ENCODE measurements around the gene FAM217A. TPM values are rescaled to one million over a fixed set of nuclear protein-coding genes. Genes with fewer than 3 reads are reported as not detected.

FAM217A gene
- total RNA-seq, 1 donor from 2014 or later = not detected

GRCh38 chr6:4023240-4023639 is 55.7 kb downstream of the FAM217A start:
- Mint-ChIP-seq H3K4me3 (ENCODE audit: unreplicated experiment) (peak overlapping the region; percentile 88), H3K4me1 (ENCODE audit: low read depth, unreplicated experiment) (peaks cover 14% of the 10 kb centered on the region), H3K27ac (ENCODE audit: unreplicated experiment) (peak overlapping the region; percentile 46), H3K36me3 (ENCODE audit: unreplicated experiment) (no peaks in the 10 kb centered on the region), H3K27me3 (ENCODE audit: unreplicated experiment) (no peaks in the 10 kb centered on the region), H3K9me3 (ENCODE audit: unreplicated experiment) (peaks cover 16% of the 10 kb centered on the region)
- no peak for TF ChIP-seq CTCF (IDR thresholded peaks at IDR 0.05; ENCODE audit: partially characterized antibody, unreplicated experiment)
- DNase-seq = no peak

DNA sequence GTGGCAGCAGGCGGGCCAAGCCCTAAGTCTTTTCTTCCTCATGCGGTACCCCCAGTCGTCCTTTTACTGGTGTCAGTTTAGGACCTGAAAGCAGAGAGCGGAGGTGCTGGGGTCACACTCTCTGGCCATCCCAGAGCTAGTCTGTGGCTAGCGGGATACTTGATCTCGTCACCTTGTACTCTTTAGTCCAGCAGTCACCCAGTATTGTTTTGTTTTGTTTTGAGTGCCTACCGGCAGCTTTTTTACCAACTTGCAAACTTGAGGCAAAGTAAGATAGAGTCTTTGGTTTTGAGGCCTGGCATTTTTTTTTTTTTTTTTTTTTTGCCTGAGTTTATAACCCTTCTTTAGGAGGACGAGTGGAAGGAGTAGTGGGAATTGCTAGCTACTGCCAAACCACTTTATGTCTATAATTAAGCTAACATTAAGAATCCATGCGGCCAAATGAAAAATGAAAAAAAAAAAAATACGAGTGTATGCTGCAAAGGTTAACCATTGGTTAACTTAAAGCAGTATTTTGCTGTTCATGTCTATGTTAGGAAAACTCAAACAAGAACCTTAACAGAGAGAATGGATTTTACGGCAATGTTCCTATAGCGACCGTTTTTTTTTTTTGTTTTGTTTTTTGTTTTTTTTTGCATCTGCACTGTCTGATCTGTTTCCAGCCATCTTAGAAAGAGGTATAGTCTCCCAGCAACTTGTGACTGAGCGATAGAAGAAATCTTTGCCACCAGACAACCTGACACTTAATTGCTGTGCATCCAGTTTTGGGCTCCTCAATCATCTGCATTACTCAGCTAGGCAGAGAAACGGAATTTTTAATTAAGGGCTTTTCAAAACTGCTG is 56.9 kb downstream of the FAM217A start:
- DNase-seq = no peak
- peak overlapping the region; percentile 98 for H3K4me3 Mint-ChIP-seq (ENCODE audit: unreplicated experiment)
- H3K9me3 Mint-ChIP-seq (ENCODE audit: unreplicated experiment) = peaks cover 16% of the 10 kb centered on the region
- TF ChIP-seq CTCF (IDR thresholded peaks at IDR 0.05; ENCODE audit: partially characterized antibody, unreplicated experiment) = no peak
- no peaks in the 10 kb centered on the region for H3K27me3 Mint-ChIP-seq (ENCODE audit: unreplicated experiment)
- peaks cover 14% of the 10 kb centered on the region for H3K4me1 Mint-ChIP-seq (ENCODE audit: low read depth, unreplicated experiment)
- peaks cover 3% of the 10 kb centered on the region for H3K36me3 Mint-ChIP-seq (ENCODE audit: unreplicated experiment)
- H3K27ac Mint-ChIP-seq (ENCODE audit: unreplicated experiment) = peak overlapping the region; percentile 78

GRCh38 chr6:4021133-4021853 is 57.6 kb downstream of the FAM217A start:
- H3K27ac Mint-ChIP-seq (ENCODE audit: unreplicated experiment) = peak overlapping the region; percentile 87
- H3K4me1 Mint-ChIP-seq (ENCODE audit: low read depth, unreplicated experiment) = peaks cover 14% of the 10 kb centered on the region
- peak overlapping the region; percentile 98 for H3K4me3 Mint-ChIP-seq (ENCODE audit: unreplicated experiment)
- peaks cover 3% of the 10 kb centered on the region for H3K36me3 Mint-ChIP-seq (ENCODE audit: unreplicated experiment)
- no peak for TF ChIP-seq CTCF (IDR thresholded peaks at IDR 0.05; ENCODE audit: partially characterized antibody, unreplicated experiment)
- H3K9me3 Mint-ChIP-seq (ENCODE audit: unreplicated experiment) = peaks cover 16% of the 10 kb centered on the region
- no peaks in the 10 kb centered on the region for H3K27me3 Mint-ChIP-seq (ENCODE audit: unreplicated experiment)
- peak; percentile 93 for DNase-seq

DNA sequence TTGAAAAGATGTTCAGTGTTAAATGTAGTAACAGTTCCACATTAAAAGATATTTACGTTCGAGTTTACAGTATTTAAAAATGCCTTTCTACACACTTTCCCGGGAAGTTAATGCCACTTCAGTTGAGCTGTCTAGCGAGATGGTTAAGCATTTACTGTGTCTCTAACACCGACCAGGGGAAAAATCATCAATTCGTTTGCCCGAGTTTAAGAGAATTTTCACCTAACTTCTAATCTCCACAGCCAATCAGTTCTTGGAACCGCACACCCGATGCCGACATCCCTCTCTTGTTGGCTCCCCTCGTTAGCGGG is 58.2 kb downstream of the FAM217A start:
- peaks cover 3% of the 10 kb centered on the region for H3K36me3 Mint-ChIP-seq (ENCODE audit: unreplicated experiment)
- H3K27ac Mint-ChIP-seq (ENCODE audit: unreplicated experiment) = peak overlapping the region; percentile 87
- peaks cover 16% of the 10 kb centered on the region for H3K9me3 Mint-ChIP-seq (ENCODE audit: unreplicated experiment)
- H3K4me3 Mint-ChIP-seq (ENCODE audit: unreplicated experiment) = peak overlapping the region; percentile 98
- peaks cover 17% of the 10 kb centered on the region for H3K4me1 Mint-ChIP-seq (ENCODE audit: low read depth, unreplicated experiment)
- peaks cover 3% of the 10 kb centered on the region for H3K27me3 Mint-ChIP-seq (ENCODE audit: unreplicated experiment)
- DNase-seq = no peak
- TF ChIP-seq CTCF (IDR thresholded peaks at IDR 0.05; ENCODE audit: partially characterized antibody, unreplicated experiment) = no peak

DNA sequence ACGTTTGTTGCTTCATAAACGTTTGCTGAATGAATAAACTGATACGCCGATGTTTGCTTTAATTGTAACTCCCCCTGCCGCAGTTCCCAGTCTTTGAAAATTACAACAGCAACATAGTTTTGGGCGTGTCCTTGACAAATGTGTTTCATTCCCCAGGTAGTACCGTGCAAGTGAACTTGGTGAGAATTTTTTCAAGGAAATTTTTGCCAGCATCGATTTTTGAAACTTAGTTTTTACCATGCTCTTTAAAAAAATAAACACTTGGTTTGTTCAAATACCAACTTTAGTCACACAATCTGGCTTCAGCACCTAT is 60.1 kb downstream of the FAM217A start:
- peaks cover 3% of the 10 kb centered on the region for H3K27me3 Mint-ChIP-seq (ENCODE audit: unreplicated experiment)
- no peak for DNase-seq
- H3K4me3 Mint-ChIP-seq (ENCODE audit: unreplicated experiment) = peak overlapping the region; percentile 99
- no peak for TF ChIP-seq CTCF (IDR thresholded peaks at IDR 0.05; ENCODE audit: partially characterized antibody, unreplicated experiment)
- peaks cover 3% of the 10 kb centered on the region for H3K36me3 Mint-ChIP-seq (ENCODE audit: unreplicated experiment)
- H3K27ac Mint-ChIP-seq (ENCODE audit: unreplicated experiment) = peak overlapping the region; percentile 100
- H3K9me3 Mint-ChIP-seq (ENCODE audit: unreplicated experiment) = peaks cover 16% of the 10 kb centered on the region
- H3K4me1 Mint-ChIP-seq (ENCODE audit: low read depth, unreplicated experiment) = peaks cover 15% of the 10 kb centered on the region

Measured in glutamatergic neuron (in vitro differentiated cells).